ENCODE data around the gene UBE2J2. TPM values are rescaled to one million over a fixed set of nuclear protein-coding genes. Genes with fewer than 3 reads are reported as not detected.
A peak's percentile ranks its signal among the peaks of the same experiment; 100 is the strongest.

Gene UBE2J2
- total and polyA plus RNA-seq, 10 donors = 39.1 to 69.7 (median 55.3) TPM

- intact Hi-C loops (cut with DNase I; ENCODE audit: low total_unique reads) = no loop called here
- H3K9me3 ChIP-seq = no peaks in the 10 kb centered on the region
- no peak overlapping the region for H3K27ac ChIP-seq
- H3K36me3 ChIP-seq = peaks cover 0 to 14% (median under 1%) of the 10 kb centered on the region in 6 donors
- peaks cover 0 to 73% (median 20%) of the 10 kb centered on the region in 7 donors for H3K27me3 ChIP-seq (replicated peaks in 1 of 7)
- H3K4me3 ChIP-seq = no peak overlapping the region
- peak; percentile 73 for DNase-seq
- WGBS, 5 donors = 89 to 96% (median 93%) methylated on average over 26 to 31 of the region's 31 CpGs
- H3K4me1 ChIP-seq = peaks cover 61 to 99% (median 80%) of the 10 kb centered on the region in 6 donors
- no peak for TF ChIP-seq POLR2AphosphoS5 (IDR thresholded peaks at IDR 0.05)
- no peak for TF ChIP-seq POLR2A (IDR thresholded peaks at IDR 0.05)
- TF ChIP-seq CTCF (IDR thresholded peaks at IDR 0.05 in 8 of 11, conservative IDR thresholded peaks at IDR 0.05 in 3 of 11) = no peak
Observed at GRCh38 chr1:1210726-1211540, 62.7 kb downstream of the UBE2J2 start.

GRCh38 chr1:1208713-1209433 is 64.8 kb downstream of the UBE2J2 start:
- 17 to 29% (median 22%) methylated on average over 35 to 38 of the region's 38 CpGs for WGBS, 5 donors
- Histone ChIP-seq H3K36me3 (peaks cover 0 to 7% (median 0%) of the 10 kb centered on the region in 6 donors), H3K4me3 (peak overlapping the region in 5 of 8 donors; percentile 1 to 53 (median 16)), H3K27me3 (replicated peaks in 1 of 7) (peaks cover 0 to 88% (median 27%) of the 10 kb centered on the region in 7 donors), H3K4me1 (peaks cover 46 to 96% (median 69%) of the 10 kb centered on the region in 6 donors), H3K9me3 (no peaks in the 10 kb centered on the region), H3K27ac (peak overlapping the region in 6 of 8 donors; percentile 2 to 77 (median 48))
- TF ChIP-seq CTCF (IDR thresholded peaks at IDR 0.05 in 8 of 11, conservative IDR thresholded peaks at IDR 0.05 in 3 of 11) = no peak
- TF ChIP-seq POLR2A (IDR thresholded peaks at IDR 0.05) = no peak
- TF ChIP-seq POLR2AphosphoS5 (IDR thresholded peaks at IDR 0.05) = peak in 1 of 3 donors; percentile 35
- intact Hi-C loops (cut with DNase I; ENCODE audit: low total_unique reads) = no loop called here
- peak; percentile 79 for DNase-seq

- DNase-seq = no peak
- H3K27me3 ChIP-seq (replicated peaks in 1 of 7) = peaks cover 0 to 87% (median 27%) of the 10 kb centered on the region in 7 donors
- TF ChIP-seq POLR2A (IDR thresholded peaks at IDR 0.05) (no peak), POLR2AphosphoS5 (IDR thresholded peaks at IDR 0.05) (no peak), CTCF (IDR thresholded peaks at IDR 0.05 in 8 of 11, conservative IDR thresholded peaks at IDR 0.05 in 3 of 11) (no peak)
- H3K4me1 ChIP-seq = peaks cover 33 to 82% (median 56%) of the 10 kb centered on the region in 6 donors
- peak overlapping the region in 2 of 8 donors; percentile 61 to 77 for H3K27ac ChIP-seq
- intact Hi-C loops (cut with DNase I; ENCODE audit: low total_unique reads) = no loop called here
- H3K9me3 ChIP-seq = no peaks in the 10 kb centered on the region
- peaks cover 0 to 7% (median 0%) of the 10 kb centered on the region in 6 donors for H3K36me3 ChIP-seq
- 48 to 74% (median 58%) methylated on average over 6 to 11 of the region's 11 CpGs for WGBS, 5 donors
- H3K4me3 ChIP-seq = peak overlapping the region in 1 of 8 donors; percentile 68
Observed at GRCh38 chr1:1207571-1207892, 66.1 kb downstream of the UBE2J2 start.

All from spleen (tissue), 11 donors.